K562 (cell line): ENCODE data around the gene RBMS1. TPM values are rescaled to one million over a fixed set of nuclear protein-coding genes. Genes with fewer than 3 reads are reported as not detected.

Experiments
- ATAC-seq: fragments of 200-7000 bp; cut with Tn5 transposase; 3 replicates; pipeline ENCODE4 v1.9.1; 2020; ENCODE audit warnings: moderate library complexity
- BruUV-seq: library from RNA; stranded (reverse); fragments of 400-500 nt; replicated peaks from 2 replicates; lab custom pipeline; 2021; lab: Mats Ljungman, UMichigan
- CTCF ChIA-PET: fragments of 300-600 bp; formaldehyde crosslinking; extraction: SDS; loops from one replicate; lab custom pipeline; 2021; ENCODE audit warnings: low intra/inter-chr PET ratio; lab: Yijun Ruan, JAX
- POLR2A ChIA-PET: fragments of 300-600, 350-650 bp; sonication (Branson Sonifier 250); formaldehyde crosslinking; extraction: SDS; loops from one replicate; lab custom pipeline; 2021; ENCODE audit warnings: antibody characterized with exemption, inconsistent platforms; lab: Yijun Ruan, JAX
- DNase-seq, 4 experiments: peaks; one replicate each; pipeline versions ENCODE4 v3.0.0 to v3.0.0-alpha.2; 2011 to 2018; ENCODE audit warnings: low spot score in 3 of 4, mixed read lengths in 3 of 4; ENCODE audit errors: extremely low read depth in 1 of 4
- FAIRE-seq: peaks from 2 replicates; lab custom pipeline; 2011; peaks lifted over from hg19 to GRCh38; lab: Jason Lieb, UNC
- H2AFZ ChIP-seq: 2 replicates; pipeline ENCODE4 v1.6.0; 2011; ENCODE audit warnings: low read depth, low read length, control low read depth, inconsistent platforms
- H3K27ac ChIP-seq: fragments of 200-600 bp; 3 replicates; pipeline ENCODE4 v1.8.0; 2011; ENCODE audit warnings: low read depth, mild to moderate bottlenecking, control low read depth, inconsistent platforms, low read length, moderate library complexity, mixed read lengths; ENCODE audit errors: extremely low read depth
- H3K27me3 ChIP-seq, 2 experiments: fragments of 300-600 bp in 1 of 2; 2 replicates in 1 of 2; 3 replicates in 1 of 2; pipeline versions ENCODE4 v1.6.0 to v1.8.0; 2011; ENCODE audit warnings: inconsistent platforms in 2 of 2, low read length in 2 of 2, mild to moderate bottlenecking in 1 of 2, mixed read lengths in 1 of 2, moderate library complexity in 1 of 2; ENCODE audit not compliant: control insufficient read depth in 2 of 2, insufficient read depth in 2 of 2
- H3K36me3 ChIP-seq: fragments of 300-600 bp; 3 replicates; pipeline ENCODE4 v1.8.0; 2011; ENCODE audit warnings: mild to moderate bottlenecking, low read length, inconsistent platforms; ENCODE audit not compliant: control insufficient read depth, insufficient read depth
- H3K4me1 ChIP-seq, 2 experiments: fragments of 200-600 bp in 1 of 2; replicated peaks in 1 of 2; 2 replicates in 1 of 2; 3 replicates in 1 of 2; pipeline versions ENCODE4 v1.5.1 to v1.8.0; 2011; ENCODE audit warnings: inconsistent platforms in 2 of 2, low read length in 2 of 2, mild to moderate bottlenecking in 1 of 2, mixed read lengths in 1 of 2, moderate library complexity in 1 of 2; ENCODE audit not compliant: control insufficient read depth in 2 of 2, insufficient read depth in 2 of 2
- H3K4me2 ChIP-seq: 2 replicates; pipeline ENCODE4 v1.6.1; 2011; ENCODE audit warnings: low read length, control low read depth, inconsistent platforms, mixed read lengths; ENCODE audit not compliant: insufficient read depth
- H3K4me3 ChIP-seq: fragments of 200-600 bp; sonication (generic), shearing (Covaris generic); 2 replicates; pipeline ENCODE4 v1.5.1; 2016; ENCODE audit warnings: control low read depth, inconsistent platforms
- H3K79me2 ChIP-seq: fragments of 200-600 bp; 3 replicates; pipeline ENCODE4 v1.8.0; 2011; ENCODE audit warnings: low read length, inconsistent platforms; ENCODE audit not compliant: control insufficient read depth, insufficient read depth
- H3K9ac ChIP-seq, 2 experiments: 2 replicates each; pipeline versions ENCODE4 v1.6.0 to v1.6.1; 2011; ENCODE audit warnings: low read depth in 2 of 2, low read length in 2 of 2, control low read depth in 1 of 2, inconsistent platforms in 1 of 2, mild to moderate bottlenecking in 1 of 2, mixed read lengths in 1 of 2; ENCODE audit not compliant: insufficient read depth in 1 of 2
- H3K9me1 ChIP-seq: one replicate; pipeline ENCODE4 v1.6.0; 2011; ENCODE audit warnings: inconsistent platforms, mild to moderate bottlenecking, low read length, moderate library complexity; ENCODE audit not compliant: control insufficient read depth, insufficient read depth
- H3K9me3 ChIP-seq: replicated peaks from 2 replicates; pipeline ENCODE4 v1.5.1; 2011; ENCODE audit warnings: low read depth, low read length, inconsistent platforms; ENCODE audit not compliant: control insufficient read depth, insufficient read depth
- H4K20me1 ChIP-seq: replicated peaks from 2 replicates; pipeline ENCODE4 v1.6.1; 2011; ENCODE audit warnings: low read length, inconsistent platforms, mixed read lengths; ENCODE audit not compliant: control insufficient read depth, insufficient read depth
- KDM2B ChIP-seq: fragments of 250-450 bp; sonication (Bioruptor Pico); IDR thresholded peaks from 2 replicates; pipeline ENCODE4 v1.8.0; 2021; ENCODE audit warnings: mild to moderate bottlenecking, moderate library complexity
- ZNF431 ChIP-seq: sonication (generic); formaldehyde crosslinking; IDR thresholded peaks from 2 replicates; pipeline ENCODE4 v1.8.0; 2022; ENCODE audit warnings: mild to moderate bottlenecking, missing genetic modification reagents
- WGBS: fragments of 100-300 bp; shearing (Covaris generic); methylation state at CpG from one replicate; pipeline ENCODE4 v1.1.6; 2016; ENCODE audit warnings: low coverage, mixed read lengths; ENCODE audit not compliant: insufficient coverage; ENCODE audit errors: missing lambda C conversion rate; 5-methylcytosine and 5-hydroxymethylcytosine counted together
- in situ Hi-C: fragments of 300-500 bp; cut with MboI; formaldehyde crosslinking; loops from 4 replicates; pipeline ENCODE4 v1.15.0; 2018; ENCODE audit warnings: inconsistent platforms, mixed read lengths
- intact Hi-C: fragments of 100-400 bp; cut with micrococcal nuclease; formaldehyde crosslinking; loops from 2 replicates; pipeline ENCODE4 v1.14.2; 2022
- polyA plus RNA-seq, 8 experiments: library from polyadenylated mRNA; depleted of rRNA in 4 of 8; stranded (reverse) in 5 of 8; unstranded in 3 of 8; fragments of >200 nt; fragmentation: Nextera tagmentation in 2 of 8; fragmentation: Illumina TruSeq in 1 of 8; extraction: Ambion mirVana in 2 of 8; extraction: Trizol in 1 of 8; gene quantifications; 2 replicates each; pipeline versions ENCODE4 v1.2.1 to v1.2.3, GENCODE V29; 2011 to 2014; ENCODE audit warnings: inconsistent platforms in 1 of 8, missing spikeins in 1 of 8
- total RNA-seq, 7 experiments: library from RNA; depleted of rRNA in 6 of 7; stranded (reverse); fragments of >200 nt in 6 of 7; fragmentation: Illumina TruSeq in 2 of 7; extraction: Trizol in 2 of 7; gene quantifications; 2 replicates each; pipeline versions ENCODE4 v1.2.1 to v1.2.3, GENCODE V29; 2011 to 2021; ENCODE audit warnings: low replicate concordance in 1 of 7
- TF ChIP-seq, protein P1 (sequence below): fragments of 450-650 bp; IDR thresholded peaks from 2 replicates; pipeline ENCODE4 v1.6.1; 2017; ENCODE audit warnings: antibody characterized with exemption, mild to moderate bottlenecking

RBMS1 gene
- total and polyA plus RNA-seq, 9 of the 15 experiments (the other 6 are each of a cell fraction or from before 2014, with no cell fraction given): 0.04 to 0.31 (median 0.09) TPM; not detected in 6

GRCh38 chr2:160431441-160431840, 62.2 kb downstream of the RBMS1 start:
- ChIA-PET CTCF (no interaction called here), POLR2A (no interaction called here)
- Histone ChIP-seq H3K79me2 (no peaks in the 10 kb centered on the region), H3K4me1 (no peaks in the 10 kb centered on the region), H3K4me2 (no peak overlapping the region), H3K9me1 (no peaks in the 10 kb centered on the region), H3K36me3 (no peaks in the 10 kb centered on the region), H3K9me3 (no peaks in the 10 kb centered on the region), H3K27ac (no peak overlapping the region), H2AFZ (no peak overlapping the region), H3K4me3 (no peak overlapping the region), H4K20me1 (no peaks in the 10 kb centered on the region), H3K9ac (no peak overlapping the region), H3K27me3 (no peaks in the 10 kb centered on the region)
- no peak for FAIRE-seq
- in situ Hi-C loops: no loop called here
- DNase-seq: no peak
- intact Hi-C loops: no loop called here
- BruUV-seq: no TSS peak
- 0% methylated on average over 1 of the region's 1 CpG for WGBS
- TF ChIP-seq, protein P1, sequence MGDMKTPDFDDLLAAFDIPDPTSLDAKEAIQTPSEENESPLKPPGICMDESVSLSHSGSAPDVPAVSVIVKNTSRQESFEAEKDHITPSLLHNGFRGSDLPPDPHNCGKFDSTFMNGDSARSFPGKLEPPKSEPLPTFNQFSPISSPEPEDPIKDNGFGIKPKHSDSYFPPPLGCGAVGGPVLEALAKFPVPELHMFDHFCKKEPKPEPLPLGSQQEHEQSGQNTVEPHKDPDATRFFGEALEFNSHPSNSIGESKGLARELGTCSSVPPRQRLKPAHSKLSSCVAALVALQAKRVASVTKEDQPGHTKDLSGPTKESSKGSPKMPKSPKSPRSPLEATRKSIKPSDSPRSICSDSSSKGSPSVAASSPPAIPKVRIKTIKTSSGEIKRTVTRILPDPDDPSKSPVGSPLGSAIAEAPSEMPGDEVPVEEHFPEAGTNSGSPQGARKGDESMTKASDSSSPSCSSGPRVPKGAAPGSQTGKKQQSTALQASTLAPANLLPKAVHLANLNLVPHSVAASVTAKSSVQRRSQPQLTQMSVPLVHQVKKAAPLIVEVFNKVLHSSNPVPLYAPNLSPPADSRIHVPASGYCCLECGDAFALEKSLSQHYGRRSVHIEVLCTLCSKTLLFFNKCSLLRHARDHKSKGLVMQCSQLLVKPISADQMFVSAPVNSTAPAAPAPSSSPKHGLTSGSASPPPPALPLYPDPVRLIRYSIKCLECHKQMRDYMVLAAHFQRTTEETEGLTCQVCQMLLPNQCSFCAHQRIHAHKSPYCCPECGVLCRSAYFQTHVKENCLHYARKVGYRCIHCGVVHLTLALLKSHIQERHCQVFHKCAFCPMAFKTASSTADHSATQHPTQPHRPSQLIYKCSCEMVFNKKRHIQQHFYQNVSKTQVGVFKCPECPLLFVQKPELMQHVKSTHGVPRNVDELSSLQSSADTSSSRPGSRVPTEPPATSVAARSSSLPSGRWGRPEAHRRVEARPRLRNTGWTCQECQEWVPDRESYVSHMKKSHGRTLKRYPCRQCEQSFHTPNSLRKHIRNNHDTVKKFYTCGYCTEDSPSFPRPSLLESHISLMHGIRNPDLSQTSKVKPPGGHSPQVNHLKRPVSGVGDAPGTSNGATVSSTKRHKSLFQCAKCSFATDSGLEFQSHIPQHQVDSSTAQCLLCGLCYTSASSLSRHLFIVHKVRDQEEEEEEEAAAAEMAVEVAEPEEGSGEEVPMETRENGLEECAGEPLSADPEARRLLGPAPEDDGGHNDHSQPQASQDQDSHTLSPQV: no peak
- TF ChIP-seq ZNF431 (CRISPR knock-in tag) (no peak), KDM2B (CRISPR knock-in tag) (no peak)
- ATAC-seq: no peak
